HG03095 (cell line): Measurements from ENCODE around the gene TMEM86A.
A peak's percentile ranks its signal among the peaks of the same experiment; 100 is the strongest.

Experiments used
- ATAC-seq: cut with Tn5 transposase; IDR thresholded peaks from one replicate; pipeline ENCODE4 v1.9.1; 2021; ENCODE audit warnings: moderate library complexity; ENCODE audit not compliant: unreplicated experiment

TMEM86A gene

DNA sequence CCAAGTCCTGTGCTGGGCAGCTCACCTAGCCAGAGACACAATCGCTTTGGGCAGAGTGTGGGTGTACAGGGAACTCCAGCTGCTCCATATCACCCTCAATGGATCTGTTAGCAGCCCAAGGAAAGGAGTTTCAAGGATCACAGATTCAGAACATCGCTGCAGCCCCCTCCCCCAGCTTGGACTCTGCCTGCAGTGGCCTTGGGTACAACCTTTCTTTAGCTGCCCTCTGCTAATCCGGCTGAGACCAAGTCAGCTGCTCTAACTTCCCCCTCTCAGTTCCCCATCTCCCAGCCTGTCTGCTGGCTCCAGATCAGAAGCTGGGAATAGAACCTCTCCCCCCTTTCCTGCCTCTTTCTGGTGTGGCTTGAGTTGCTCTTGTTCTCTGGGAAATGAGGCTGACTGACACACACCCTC is 1.3 kb downstream of the TMEM86A start:
- ATAC-seq: no peak

GRCh38 chr11:18700375-18700774 is 1.8 kb downstream of the TMEM86A start:
- no peak for ATAC-seq

GRCh38 chr11:18700872-18701271 is 2.3 kb downstream of the TMEM86A start:
- no peak for ATAC-seq

DNA sequence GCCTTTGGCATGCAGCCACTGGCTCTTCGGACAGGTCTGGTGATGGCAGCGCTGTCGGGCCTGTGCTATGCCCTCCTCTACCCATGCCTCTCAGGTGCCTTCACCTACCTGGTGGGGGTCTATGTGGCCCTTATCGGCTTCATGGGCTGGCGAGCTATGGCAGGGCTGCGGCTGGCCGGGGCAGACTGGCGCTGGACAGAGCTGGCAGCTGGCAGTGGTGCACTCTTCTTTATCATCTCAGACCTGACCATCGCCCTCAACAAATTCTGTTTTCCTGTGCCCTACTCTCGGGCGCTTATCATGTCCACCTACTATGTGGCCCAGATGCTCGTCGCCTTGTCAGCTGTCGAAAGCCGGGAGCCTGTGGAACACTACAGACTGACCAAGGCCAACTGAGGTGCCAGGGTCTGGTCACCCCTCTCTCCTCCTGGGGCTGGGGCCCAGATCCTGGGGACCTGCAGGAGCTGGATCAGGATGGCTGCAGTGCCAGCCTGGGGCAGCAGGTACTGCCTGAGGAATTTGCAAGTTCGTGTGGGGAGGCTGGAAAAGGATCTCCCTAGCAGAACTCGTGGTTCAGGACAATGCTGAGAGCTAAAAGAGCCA is 3.1 kb downstream of the TMEM86A start:
- ATAC-seq: no peak

GRCh38 chr11:18703001-18703763 is 4.6 kb downstream of the TMEM86A start:
- ATAC-seq: no peak

- no peak for ATAC-seq
Observed at GRCh38 chr11:18704045-18704645, 5.6 kb downstream of the TMEM86A start.

GRCh38 chr11:18704698-18705097 is 6.1 kb downstream of the TMEM86A start:
- no peak for ATAC-seq

DNA sequence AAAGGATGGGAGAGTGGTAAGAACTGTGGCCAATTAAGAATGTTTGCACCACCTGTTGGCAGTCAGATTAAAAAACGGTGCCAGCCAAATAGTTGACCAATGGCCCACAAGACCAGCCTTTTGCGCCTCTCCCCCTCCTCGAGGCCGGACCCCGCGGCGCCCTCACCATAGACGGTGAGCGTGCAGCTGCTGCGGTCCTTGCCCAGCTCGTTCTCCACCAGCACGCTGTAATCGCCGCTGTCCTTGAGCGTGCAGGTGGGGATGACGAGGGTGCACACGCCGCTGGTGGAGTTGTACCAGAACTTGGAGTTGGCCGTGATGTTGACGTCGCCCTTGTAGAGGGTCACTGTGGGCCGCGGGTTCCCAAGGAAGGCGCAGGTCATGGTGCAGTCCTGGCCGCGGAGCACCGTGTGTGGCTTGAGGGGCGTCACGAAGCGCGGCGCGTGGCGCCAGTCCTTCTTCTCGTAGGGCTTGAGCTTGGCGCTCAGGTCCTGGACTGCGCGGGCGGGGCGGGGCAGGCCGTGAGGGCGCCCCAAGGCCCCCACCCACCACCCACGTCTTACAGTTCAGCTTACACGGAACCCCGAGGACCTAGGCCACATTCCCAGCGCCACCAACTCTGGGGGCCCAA is 7.2 kb downstream of the TMEM86A start:
- no peak for ATAC-seq

- peak; percentile 49 for ATAC-seq
Observed at GRCh38 chr11:18706330-18707243, 8.0 kb downstream of the TMEM86A start.

DNA sequence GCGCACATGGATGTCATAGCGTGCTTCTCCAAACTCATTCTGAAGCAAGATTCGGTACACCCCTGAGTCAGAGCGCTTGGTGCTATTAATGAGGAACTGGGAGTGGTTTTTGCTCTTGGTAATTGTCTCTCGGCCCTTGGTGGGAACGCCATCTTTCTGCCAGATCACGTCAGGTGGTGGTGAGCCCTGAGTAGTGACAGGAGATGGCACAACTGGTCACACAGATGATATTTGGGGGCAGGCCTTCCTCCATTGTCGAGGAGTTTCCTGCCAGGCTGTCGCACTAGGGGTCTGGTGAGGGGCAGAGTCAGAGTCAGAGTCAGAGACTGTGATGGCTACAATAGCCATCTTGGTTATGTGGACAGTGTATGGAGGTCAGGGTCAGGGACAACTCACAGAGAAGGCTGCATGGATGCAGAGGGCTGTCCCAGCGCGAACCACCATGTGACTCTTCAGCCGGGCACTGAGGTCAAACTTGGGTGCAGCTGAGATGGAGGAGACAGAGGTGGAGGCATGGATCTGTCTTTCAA is 9.3 kb downstream of the TMEM86A start:
- ATAC-seq: no peak

DNA sequence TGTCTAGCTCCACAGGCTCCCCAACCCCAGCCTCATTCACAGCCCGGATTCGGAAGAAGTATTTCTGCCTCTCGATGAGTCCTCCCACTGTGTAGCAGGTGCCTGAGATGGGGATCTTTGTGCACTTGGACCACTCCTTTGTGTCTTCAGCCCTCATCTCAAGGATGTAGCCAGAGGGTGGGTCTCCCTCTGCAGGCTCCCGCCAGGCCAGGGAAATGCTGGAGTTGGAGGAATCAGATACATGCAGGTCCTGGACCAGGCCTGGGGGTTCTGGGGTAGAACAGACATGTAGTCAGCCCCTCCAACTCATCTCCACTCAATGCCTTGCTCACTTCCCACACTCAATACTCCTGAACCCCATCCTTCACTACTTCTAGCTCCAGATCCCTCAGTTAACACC is 10.8 kb downstream of the TMEM86A start:
- ATAC-seq: no peak

DNA sequence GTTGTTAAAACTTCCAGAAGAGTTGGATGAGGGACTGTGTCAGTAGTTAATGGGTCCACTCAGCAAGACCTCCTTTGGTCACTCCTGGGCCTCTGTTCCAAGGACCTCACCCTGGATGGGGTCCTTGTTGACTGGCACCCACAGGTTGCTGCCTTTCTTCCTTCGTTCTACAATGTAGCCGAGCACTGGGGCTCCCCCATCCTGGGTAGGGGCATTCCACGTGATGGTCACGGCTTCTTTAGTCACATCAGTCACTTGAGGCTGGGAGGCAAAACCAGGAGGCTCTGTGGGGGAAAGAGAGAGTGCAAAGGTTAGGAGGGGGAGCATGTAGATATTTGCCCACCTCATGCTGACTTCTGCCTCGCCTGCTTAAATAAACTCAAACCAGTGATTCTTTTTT is 12.0 kb downstream of the TMEM86A start:
- ATAC-seq: no peak

GRCh38 chr11:18713646-18714442 is 15.3 kb downstream of the TMEM86A start:
- no peak for ATAC-seq

DNA sequence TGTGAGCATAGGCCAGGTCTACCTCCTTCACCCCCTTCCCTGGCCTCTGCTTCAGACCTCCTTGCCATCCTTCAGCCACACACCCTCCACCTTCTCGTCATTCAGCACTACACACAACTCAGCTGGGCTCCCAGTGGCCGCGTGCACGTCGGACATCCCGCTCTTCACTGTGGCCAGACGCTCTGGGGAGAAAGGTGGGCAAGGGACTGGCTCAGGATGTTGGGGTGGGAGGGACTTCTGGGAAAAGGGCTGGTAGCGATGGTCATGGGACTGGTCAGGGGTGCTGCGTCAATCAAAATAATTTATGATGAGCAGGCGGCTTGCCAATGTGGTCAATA is 15.8 kb downstream of the TMEM86A start:
- ATAC-seq: no peak

DNA sequence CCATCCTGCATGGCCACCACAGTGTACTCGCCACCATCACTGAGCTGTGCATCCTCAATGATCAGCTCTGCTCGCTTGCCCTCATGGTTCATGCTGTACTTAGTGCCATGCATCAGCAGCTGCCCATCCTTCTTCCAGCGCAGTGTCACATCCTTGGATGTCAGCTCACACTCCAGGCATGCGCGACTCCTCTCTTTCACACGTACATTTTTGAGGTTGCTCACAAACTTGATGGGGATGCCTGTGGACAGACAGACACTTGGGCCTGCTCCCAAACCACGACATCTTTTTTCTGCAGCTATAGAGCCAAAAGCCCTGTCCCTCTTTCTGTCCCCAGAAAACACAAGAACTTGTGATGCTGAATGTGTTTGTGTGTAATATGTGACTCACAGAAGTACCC is 16.9 kb downstream of the TMEM86A start:
- ATAC-seq: no peak

- ATAC-seq: no peak
Observed at GRCh38 chr11:18720091-18720807, 21.7 kb downstream of the TMEM86A start.

DNA sequence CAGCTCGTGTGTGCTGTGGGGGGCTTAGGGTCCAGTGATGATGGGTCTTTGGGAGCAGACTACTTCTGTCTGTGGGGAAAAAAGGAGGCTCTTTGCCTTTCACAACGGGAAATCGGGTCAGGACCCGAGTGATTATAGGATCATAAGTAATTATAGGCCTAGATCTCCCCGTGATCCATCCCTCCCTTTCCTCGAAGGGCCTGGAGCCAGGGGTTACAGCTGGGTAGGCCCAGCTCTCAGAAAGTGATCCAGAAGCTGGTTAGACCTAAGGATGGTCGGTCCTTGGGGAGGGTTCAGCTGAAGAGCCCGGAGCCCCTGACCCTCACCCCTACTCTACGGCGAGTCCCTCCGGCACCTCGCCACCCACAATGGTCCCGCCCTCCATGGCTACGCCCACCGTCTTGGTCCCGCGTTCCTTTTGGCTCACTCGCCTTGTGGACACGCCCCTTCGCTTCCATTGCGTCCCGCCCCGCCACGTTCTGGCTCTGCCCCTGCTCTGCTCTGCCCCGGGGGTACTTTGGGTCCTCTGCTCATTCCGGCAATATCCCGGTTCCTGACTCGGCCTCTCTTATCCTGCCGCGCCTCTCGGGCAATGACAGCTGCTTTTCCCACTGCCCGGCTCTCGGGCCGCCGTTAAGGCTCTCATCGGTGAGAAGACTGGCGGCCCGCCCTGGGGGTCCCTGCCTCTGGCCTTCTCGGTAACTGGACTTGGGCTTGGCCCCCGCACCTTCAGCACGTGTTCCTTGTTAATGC is 22.4 kb downstream of the TMEM86A start:
- ATAC-seq: peak; percentile 65

DNA sequence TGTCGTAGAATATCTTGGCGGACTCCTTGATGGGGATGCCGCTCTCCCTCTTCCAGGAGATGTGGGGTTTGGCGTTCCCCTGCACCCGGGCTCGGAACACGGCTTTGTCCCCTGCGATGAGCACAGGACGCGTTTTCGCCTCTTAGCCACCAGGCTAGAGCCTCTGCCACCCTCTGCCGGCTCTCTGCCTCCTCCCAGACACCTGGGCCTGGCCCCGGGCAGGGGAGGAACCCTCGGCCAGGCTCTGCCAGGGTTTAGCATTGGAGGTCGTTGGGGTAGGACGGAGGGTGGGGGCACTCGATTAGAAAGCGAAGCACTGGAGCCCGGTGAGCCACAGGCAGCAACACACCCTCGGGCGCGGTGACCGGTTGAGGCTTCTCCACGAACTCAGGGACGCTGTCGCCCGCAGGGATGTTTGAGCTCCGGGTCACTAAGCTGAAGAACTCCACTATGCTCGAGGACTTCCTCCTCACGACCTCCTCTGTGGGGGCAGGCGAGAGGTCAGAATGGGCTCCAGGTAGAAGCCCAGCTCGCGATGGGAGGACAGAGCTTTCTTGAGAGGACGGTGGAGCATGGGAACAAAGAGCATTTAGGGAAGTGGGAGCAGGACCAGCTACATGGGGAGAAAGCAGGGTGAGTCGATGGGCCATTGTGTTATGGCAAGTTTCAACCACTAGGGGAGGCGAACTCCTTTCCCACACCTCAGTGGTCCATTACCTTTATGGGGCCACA is 23.1 kb downstream of the TMEM86A start:
- ATAC-seq: peak; percentile 77
